Stimulated activated naive CD4-positive, alpha-beta T cell treated with Interleukin-2 at 50 U/mL for 16 hours (primary cell): ENCODE results near the gene SRPK3.

Experiments used
- DNase-seq: peaks from one replicate; lab custom pipeline; 2025; lab: John Stamatoyannopoulos, UW

Gene SRPK3

DNA sequence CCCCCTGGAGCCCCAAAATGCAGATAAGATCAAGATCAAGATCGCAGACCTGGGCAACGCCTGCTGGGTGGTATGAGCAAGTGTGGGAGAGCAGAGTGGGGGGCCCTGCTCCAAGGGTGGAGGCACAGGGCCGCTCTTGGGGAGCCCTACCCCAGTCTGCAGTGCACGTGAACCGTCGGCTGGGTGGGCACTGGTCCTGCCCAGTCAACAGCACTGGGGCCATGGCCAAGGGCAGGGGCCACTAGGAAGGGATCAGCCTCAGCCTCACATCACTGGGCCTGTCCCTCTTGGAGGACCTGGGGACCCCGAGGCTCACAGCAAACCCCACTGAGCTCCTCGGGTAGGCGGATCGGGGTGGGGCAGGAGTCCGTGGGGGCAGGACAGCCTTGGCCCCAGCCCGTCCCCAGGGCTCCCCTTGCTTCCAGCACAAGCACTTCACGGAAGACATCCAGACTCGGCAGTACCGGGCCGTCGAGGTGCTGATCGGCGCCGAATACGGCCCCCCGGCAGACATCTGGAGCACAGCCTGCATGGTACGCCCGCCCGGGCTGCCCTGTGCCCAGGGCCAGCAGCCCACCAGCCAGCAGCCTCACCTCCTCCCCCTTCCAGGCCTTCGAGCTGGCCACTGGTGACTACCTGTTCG, 3.6 kb downstream of the SRPK3 start:
- DNase-seq, result no peak

DNA sequence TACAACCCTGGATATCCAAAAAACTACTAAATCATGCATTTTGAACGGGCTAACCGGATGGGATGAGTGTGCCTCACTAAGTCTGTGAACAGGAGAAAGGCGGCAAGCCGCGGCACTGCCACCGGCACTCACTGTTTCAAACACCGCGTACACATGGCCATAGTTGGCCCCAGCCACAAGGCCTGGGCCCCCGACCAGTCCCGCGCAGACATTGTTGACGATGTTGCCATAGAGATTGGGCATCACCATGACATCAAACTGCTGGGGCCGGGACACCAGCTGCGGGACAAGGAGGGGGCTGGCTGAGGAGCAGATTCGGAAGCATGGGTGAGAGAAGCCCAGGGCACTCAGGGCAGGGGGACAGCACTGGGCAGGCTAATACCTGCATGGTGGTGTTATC, 5.8 kb downstream of the SRPK3 start:
- DNase-seq, result no peak

GRCh38 chrX:153789654-153790053, 8.8 kb downstream of the SRPK3 start:
- no peak for DNase-seq

- DNase-seq, result no peak
These were observed 10.4 kb downstream of the SRPK3 start for GRCh38 chrX:153791104-153791852.

- DNase-seq, result no peak
These were observed 11.5 kb downstream of the SRPK3 start for GRCh38 chrX:153792368-153792767.

- no peak for DNase-seq
These were observed 12.4 kb downstream of the SRPK3 start for GRCh38 chrX:153793291-153793690.

- peak; percentile 88 for DNase-seq
These were observed 13.4 kb downstream of the SRPK3 start, which contains the start of the genes IDH3G and SSR4 for GRCh38 chrX:153794018-153794896. Gene IDH3G, minus strand, starts transcription at chrX:153794375. Its CDS starts 49 bp downstream, at chrX:153794326. Gene SSR4, plus strand, starts transcription at chrX:153794668. Its CDS starts 20 bp downstream, at chrX:153794688.

- peak; percentile 7 for DNase-seq
These were observed 14.3 kb downstream of the SRPK3 start for GRCh38 chrX:153794897-153795816.

DNA sequence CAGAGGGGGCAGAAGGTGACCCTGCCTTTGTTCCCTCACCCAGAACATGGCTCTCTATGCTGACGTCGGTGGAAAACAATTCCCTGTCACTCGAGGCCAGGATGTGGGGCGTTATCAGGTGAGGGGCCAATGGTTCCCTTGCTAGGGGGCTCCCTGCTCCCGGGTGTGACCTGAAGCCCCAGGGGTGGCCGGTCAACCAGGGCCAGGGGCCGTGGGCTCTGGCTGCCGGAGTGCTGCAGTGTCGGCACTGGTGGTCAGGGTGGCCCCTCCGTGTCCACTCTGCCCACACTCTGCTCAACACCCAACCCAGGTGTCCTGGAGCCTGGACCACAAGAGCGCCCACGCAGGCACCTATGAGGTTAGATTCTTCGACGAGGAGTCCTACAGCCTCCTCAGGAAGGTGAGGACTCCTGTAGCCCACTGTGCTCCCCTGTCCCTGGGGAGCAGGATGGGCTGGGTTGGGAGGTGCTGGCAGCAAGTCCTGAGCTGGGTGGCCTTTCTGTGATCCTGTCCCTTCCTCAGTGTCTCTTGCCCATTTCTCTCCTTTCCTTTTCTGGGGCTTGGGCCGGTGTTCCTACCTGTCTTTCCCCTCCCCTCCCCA, 16.7 kb downstream of the SRPK3 start:
- no peak for DNase-seq

DNA sequence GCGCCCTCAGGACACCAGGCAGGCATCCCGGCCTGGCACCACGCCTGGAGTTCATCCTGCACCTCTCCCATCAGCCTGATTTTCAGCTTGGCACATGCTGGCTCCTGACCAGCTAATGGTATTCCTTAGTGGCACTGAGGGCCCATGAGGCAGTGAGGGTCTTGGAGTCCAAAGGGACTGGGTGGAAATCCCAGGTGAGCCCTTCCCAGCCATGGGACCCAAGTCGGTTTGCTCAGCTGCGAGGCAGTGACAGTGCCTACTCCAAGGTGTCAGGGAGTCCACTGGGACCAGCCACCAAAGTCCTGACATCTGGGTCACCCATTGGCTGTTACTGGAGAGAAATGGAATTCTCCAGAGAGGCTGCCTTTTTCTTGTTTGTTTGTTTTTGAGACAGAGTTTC, 18.5 kb downstream of the SRPK3 start:
- DNase-seq, result no peak

DNA sequence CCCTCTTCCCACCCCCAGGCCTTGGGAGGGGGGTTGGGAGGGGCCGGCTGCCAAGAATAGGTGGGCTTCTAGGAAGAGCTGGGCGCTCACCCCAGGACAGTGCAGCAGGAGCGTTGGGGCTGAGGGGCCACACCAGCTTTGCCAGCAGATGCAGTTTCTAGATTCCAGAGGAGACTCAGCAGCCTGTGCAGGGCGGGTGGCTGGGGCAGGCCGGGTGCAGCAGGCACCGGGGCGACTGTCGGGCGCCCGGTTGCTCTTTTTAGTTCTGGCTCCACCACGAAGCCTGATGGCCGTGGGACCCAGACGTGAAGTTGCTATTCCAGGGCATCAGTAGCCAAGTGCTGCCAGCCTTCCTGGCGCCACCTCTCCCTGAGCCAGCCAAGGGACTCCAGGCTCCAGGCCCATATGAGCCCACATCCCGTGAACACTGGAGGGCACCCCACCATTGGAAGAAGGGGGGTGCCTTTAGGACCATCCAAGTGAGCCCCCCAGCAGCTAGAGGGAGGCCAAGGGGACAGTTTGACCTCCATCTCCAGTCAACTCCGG, 19.4 kb downstream of the SRPK3 start:
- DNase-seq, result no peak

GRCh38 chrX:153800746-153801145, 19.9 kb downstream of the SRPK3 start:
- no peak for DNase-seq

GRCh38 chrX:153801669-153802068, 20.8 kb downstream of the SRPK3 start:
- DNase-seq, result no peak

- no peak for DNase-seq
These were observed 21.7 kb downstream of the SRPK3 start for GRCh38 chrX:153802513-153803045.

DNA sequence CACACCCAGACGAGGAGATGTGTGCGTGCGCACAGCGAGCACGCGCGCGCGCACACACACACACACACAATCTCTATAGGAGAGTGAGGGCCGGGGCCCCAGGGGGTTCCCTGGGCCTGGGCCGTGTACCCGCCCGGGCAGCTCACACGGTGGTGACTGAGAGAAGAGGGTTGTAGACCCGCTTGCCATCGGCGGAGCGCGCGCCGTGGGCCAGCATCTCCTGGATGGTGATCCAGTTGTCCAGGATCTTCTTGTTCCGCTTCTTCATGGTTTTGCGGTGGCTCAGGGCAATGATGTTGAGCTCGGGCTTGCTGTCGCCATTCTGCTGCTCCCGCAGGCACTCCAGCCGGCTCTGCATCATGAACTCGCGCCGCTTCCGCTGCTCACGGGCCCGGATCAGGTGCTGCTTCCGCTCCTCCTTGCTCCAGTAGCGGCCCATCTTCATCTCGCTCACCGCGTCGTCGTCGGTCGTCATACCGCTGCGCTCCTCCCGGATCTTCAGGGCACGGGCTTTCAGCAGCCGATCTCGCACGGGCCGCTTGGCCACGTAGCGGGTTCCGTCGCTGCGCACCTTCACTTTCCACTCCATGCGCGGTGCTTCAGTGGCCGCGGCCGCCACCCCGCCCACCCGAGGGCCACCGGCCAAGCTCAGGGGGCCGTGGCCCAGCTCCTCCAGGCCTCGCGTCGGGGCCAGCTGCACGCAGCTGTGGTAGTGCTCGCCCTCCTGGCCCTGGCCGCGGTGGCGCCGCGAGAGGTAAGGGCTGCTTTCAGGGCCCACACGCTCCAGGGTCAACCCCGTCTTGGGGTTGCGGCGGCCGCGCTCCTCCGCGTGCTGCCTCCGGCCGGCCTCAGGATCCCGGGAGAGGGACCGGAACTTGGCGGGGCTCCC, 22.6 kb downstream of the SRPK3 start:
- DNase-seq, result no peak

DNA sequence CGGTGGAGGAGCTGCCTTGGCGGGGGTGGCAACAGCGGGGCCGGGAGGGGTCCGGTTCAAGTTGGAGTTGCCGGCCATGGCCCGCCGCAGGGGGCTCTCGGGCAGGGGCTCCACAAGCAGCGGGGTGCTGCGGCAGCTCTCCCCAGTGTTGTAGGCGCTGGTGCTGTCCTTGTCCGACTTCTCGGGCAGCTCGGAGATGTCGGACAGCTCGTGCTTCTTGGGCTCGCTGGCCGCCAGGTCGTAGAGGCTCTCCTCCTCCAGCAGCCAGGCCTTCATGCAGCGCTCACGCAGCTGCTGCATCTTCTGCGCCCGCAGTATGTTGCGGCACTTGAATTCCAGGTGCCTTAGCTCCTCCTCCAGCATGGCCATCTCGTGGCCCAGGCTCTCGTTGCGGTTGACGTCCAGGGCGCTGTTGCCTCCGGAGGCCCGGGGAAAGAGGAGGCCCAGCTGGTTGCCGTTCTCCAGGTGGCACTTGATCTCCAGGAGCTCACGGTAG, 23.3 kb downstream of the SRPK3 start:
- DNase-seq, result no peak

GRCh38 chrX:153804621-153805020, 23.8 kb downstream of the SRPK3 start:
- DNase-seq, result no peak

DNA sequence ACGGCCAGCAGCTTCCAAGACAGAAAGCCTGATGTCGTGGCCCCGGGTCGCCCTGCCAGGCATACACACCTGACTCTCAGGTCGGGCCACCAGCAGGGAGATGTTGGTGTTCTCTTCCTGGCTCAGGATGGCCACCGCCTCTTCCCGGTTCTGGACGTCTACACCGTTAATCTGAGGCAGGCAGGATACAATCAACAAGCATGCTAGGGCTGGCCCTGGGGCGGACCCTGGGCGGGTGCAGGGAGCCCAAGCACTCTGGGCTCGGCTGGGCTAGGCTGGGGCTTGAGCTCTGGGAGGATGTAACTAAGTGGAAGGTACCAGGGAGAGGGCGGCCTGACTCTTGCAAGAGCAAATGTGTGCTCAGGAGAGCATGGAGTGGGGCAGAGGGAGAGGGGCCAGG, 24.6 kb downstream of the SRPK3 start:
- no peak for DNase-seq

DNA sequence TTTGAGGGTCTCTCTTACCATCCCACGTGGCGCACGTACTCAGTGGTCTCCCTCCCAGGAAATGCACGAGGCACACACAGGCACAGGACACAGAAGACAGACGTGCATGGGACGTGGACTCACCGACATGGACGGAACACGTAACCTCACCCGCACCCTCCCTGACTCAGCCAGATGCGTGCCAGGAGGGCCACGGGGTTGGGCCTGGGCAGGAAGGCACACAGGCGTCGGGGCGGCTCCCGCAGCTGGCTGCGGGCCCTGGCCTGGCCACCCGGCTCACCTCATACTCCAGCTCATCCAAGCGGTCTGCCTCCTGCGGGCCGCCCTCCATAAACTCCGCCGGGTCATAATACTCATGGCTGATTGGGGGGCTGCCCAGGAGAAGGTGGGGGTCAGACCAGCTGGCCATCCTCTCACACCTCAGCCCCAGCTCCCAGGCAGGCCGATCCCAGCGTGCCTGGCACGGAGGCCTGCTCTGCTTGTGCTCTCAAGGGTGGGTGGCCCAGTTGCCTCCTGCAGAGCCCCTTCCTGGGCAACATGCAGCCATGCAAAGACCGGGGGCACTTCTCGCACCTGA, 26.2 kb downstream of the SRPK3 start:
- no peak for DNase-seq
